Measurements from ENCODE around the gene NCR1. TPM values are rescaled to one million over a fixed set of nuclear protein-coding genes. Genes with fewer than 3 reads are reported as not detected.
"Not testable (repeated sequence)": the region's sequence is repeated elsewhere in the genome, so short reads cannot be mapped to it uniquely, and the experiment has no call there.

NCR1 gene
- total RNA-seq, 4 donors from 2014 or later = not detected

GRCh38 chr19:54949412-54949811, 43.5 kb downstream of the NCR1 start:
- TF ChIP-seq CTCF (IDR thresholded peaks at IDR 0.05) (no peak), POLR2A (IDR thresholded peaks at IDR 0.05) (no peak)
- DNase-seq (ENCODE audit: low spot score in 2 of 2) = no peak
- intact Hi-C loops (cut with DNase I; ENCODE audit: low total_unique reads) = no loop called here
- 44 to 52% methylated on average over 2 of the region's 2 CpGs for WGBS, 2 donors
- H3K4me3 ChIP-seq (ENCODE audit: low read depth, poor library complexity, severe bottlenecking) = no peak overlapping the region

DNA sequence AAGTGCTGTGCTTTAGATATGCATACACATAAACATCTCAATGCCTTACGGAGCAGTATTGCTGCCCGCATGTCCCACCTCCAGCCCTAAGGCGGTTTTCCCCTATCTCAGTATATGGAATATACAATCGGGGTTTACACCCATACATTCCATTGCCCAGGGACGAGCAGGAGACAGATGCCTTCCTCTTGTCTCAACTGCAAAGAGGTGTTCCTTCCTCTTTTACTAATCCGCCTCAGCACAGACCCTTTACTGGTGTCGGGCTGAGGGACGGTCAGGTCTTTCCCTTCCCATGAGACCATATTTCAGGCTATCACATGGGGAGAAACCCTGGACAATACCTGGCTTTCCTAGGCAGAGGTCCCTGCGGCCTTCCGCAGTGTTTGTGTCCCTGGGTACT, 44.6 kb downstream of the NCR1 start:
- WGBS, 2 donors = 60 to 62% methylated on average over 10 of the region's 10 CpGs
- H3K4me3 ChIP-seq (ENCODE audit: low read depth, poor library complexity, severe bottlenecking); intact Hi-C loops (cut with DNase I; ENCODE audit: low total_unique reads); DNase-seq (ENCODE audit: low spot score in 2 of 2): not testable (repeated sequence)

GRCh38 chr19:54952591-54953344, 46.8 kb downstream of the NCR1 start:
- no peak for TF ChIP-seq CTCF (IDR thresholded peaks at IDR 0.05)
- no peak for TF ChIP-seq POLR2A (IDR thresholded peaks at IDR 0.05)
- intact Hi-C loops (cut with DNase I; ENCODE audit: low total_unique reads) = no loop called here
- 82 to 87% methylated on average over 23 of the region's 23 CpGs for WGBS, 2 donors

GRCh38 chr19:54953345-54953713, 47.4 kb downstream of the NCR1 start:
- H3K4me3 ChIP-seq (ENCODE audit: low read depth, poor library complexity, severe bottlenecking); DNase-seq (ENCODE audit: low spot score in 2 of 2); intact Hi-C loops (cut with DNase I; ENCODE audit: low total_unique reads): not testable (repeated sequence)
- 80 to 85% methylated on average over 10 of the region's 10 CpGs for WGBS, 2 donors

More at GRCh38 chr19:54952591-54953344, 46.8 kb downstream of the NCR1 start:
- H3K4me3 ChIP-seq (ENCODE audit: low read depth, poor library complexity, severe bottlenecking) = no peak overlapping the region
- DNase-seq (ENCODE audit: low spot score in 2 of 2) = no peak

GRCh38 chr19:54955376-54955775, 49.4 kb downstream of the NCR1 start:
- H3K4me3 ChIP-seq (ENCODE audit: low read depth, poor library complexity, severe bottlenecking) = no peak overlapping the region
- TF ChIP-seq POLR2A (IDR thresholded peaks at IDR 0.05) = no peak
- no peak for TF ChIP-seq CTCF (IDR thresholded peaks at IDR 0.05)
- no peak for DNase-seq (ENCODE audit: low spot score in 2 of 2)
- 83 to 86% methylated on average over 11 of the region's 11 CpGs for WGBS, 2 donors
- intact Hi-C loops (cut with DNase I; ENCODE audit: low total_unique reads) = no loop called here

DNA sequence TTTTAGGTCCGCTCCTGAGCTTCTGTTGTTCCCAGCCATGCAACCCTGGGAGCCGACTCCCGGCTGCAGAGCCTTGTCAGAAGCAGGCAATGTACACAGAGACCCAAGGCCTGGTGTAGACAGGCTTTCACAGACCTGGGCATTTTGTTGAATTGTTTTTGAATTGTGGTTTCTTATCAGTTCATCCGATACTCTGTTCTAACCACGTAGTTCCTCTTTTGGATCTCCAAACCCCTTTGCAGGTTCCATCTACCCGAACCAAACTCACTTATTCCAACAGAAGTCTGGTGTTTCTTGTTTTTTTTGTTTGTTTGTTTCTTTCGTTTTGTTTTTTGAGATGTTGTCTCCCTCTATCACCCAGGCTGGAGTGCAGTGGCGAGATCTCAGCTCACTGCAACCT, 53.9 kb downstream of the NCR1 start:
- WGBS, 2 donors = 74 to 76% methylated on average over 8 of the region's 8 CpGs
- intact Hi-C loops (cut with DNase I; ENCODE audit: low total_unique reads) = no loop called here
- no peak overlapping the region for H3K4me3 ChIP-seq (ENCODE audit: low read depth, poor library complexity, severe bottlenecking)
- TF ChIP-seq CTCF (IDR thresholded peaks at IDR 0.05) = no peak
- no peak for DNase-seq (ENCODE audit: low spot score in 2 of 2)

Other genes with a start within 250 kb of the NCR1 start
- 1 to 10 TPM in 1 of 4 donors, under 1 TPM in 3; 0.15 to 1.6 (median 0.78) TPM for gene LILRB4, start 243.2 kb upstream of the NCR1 start, total RNA-seq
- gene KIR3DL3, start 181.7 kb upstream of the NCR1 start, total RNA-seq = not detected
- not detected for gene KIR2DL3, start 167.6 kb upstream of the NCR1 start, total RNA-seq
- not detected for gene KIR2DL1, start 136.4 kb upstream of the NCR1 start, total RNA-seq
- gene KIR2DL4, start 102.5 kb upstream of the NCR1 start, total RNA-seq = not detected
- not detected for gene KIR3DL1, start 89.7 kb upstream of the NCR1 start, total RNA-seq
- not detected for gene KIR2DS4, start 73.5 kb upstream of the NCR1 start, total RNA-seq
- gene KIR3DL2, start 55.7 kb upstream of the NCR1 start, total RNA-seq = under 1 TPM in 1 of 4 donors, not detected in 3; 0.19 TPM
- gene FCAR, start 31.9 kb upstream of the NCR1 start, total RNA-seq = 1 to 10 TPM in 1 of 4 donors, not detected in 3; 1.1 TPM
- gene NLRP7, start 41.4 kb downstream of the NCR1 start, total RNA-seq = not detected
- 10 to 100 TPM in 1 of 4 donors, 1 to 10 TPM in 3; 1.0 to 10.9 (median 7.4) TPM for gene NLRP2, start 60.2 kb downstream of the NCR1 start, total RNA-seq
- gene GP6, start 132.1 kb downstream of the NCR1 start, total RNA-seq = 1 to 10 TPM in 2 of 4 donors, under 1 TPM in 2; 0.49 to 8.5 (median 1.3) TPM
- gene RDH13, start 157.0 kb downstream of the NCR1 start, total RNA-seq = 100 to 1,000 TPM in 3 of 4 donors, 10 to 100 TPM in 1; 93.2 to 146 (median 134) TPM
- 100 to 1,000 TPM; 394 to 678 (median 540) TPM for gene EPS8L1, start 169.7 kb downstream of the NCR1 start, total RNA-seq
- gene PPP1R12C, start 211.5 kb downstream of the NCR1 start, total RNA-seq = 100 to 1,000 TPM in 1 of 4 donors, 10 to 100 TPM in 3; 55.5 to 103 (median 79.4) TPM
- 10 to 100 TPM; 24.0 to 56.1 (median 42.6) TPM for gene TNNT1, start 243.1 kb downstream of the NCR1 start, total RNA-seq

All from lower leg skin (tissue), 4 donors.